Body of pancreas (tissue), 4 donors: ENCODE measurements around the gene GAD2. TPM values are rescaled to one million over a fixed set of nuclear protein-coding genes. Genes with fewer than 3 reads are reported as not detected.

Source experiments
- ATAC-seq: fragments of 150-250 bp; one replicate; pipeline ENCODE4 v1.9.1; 2016
- DNase-seq, 4 donors: peaks; one replicate each; pipeline ENCODE4 v3.0.0-alpha.2; 2019
- H3K27ac ChIP-seq, 4 donors: fragments of 200-600 bp; sonication (generic); 1 replicate in 3 of 4; 2 replicates in 1 of 4; pipeline versions ENCODE4 v1.5.1 to v1.6.1; 2016 to 2019; ENCODE audit warnings: mild to moderate bottlenecking in 1 of 4, mixed read lengths in 1 of 4, moderate library complexity in 1 of 4
- H3K27me3 ChIP-seq, 2 donors: fragments of 200-600 bp; sonication (generic); one replicate each; pipeline ENCODE4 v1.6.0; 2016; ENCODE audit warnings: mild to moderate bottlenecking in 1 of 2
- H3K36me3 ChIP-seq, 2 donors: fragments of 200-600 bp; sonication (generic); replicated peaks in 1 of 2; 2 replicates each; pipeline ENCODE4 v1.5.1; 2016; ENCODE audit warnings: low read depth in 2 of 2; ENCODE audit not compliant: insufficient read depth in 1 of 2
- H3K4me1 ChIP-seq: fragments of 200-600 bp; sonication (generic); one replicate; pipeline ENCODE4 v1.6.0; 2016
- H3K4me3 ChIP-seq, 2 donors: fragments of 200-600 bp; sonication (generic); 1 replicate in 1 of 2; 2 replicates in 1 of 2; pipeline ENCODE4 v1.5.1; 2016 to 2019
- H3K9me3 ChIP-seq, 3 donors: fragments of 200-600 bp; sonication (generic); 1 replicate in 2 of 3; 2 replicates in 1 of 3; pipeline ENCODE4 v1.5.1; 2016
- POLR2A ChIP-seq, 3 donors: fragments of 450-650 bp; IDR thresholded peaks; one replicate each; pipeline ENCODE4 v1.6.1; 2016; ENCODE audit warnings: antibody characterized with exemption in 3 of 3, mild to moderate bottlenecking in 2 of 3
- WGBS, 2 donors: methylation state at CpG; one replicate each; pipeline ENCODE4 v1.1.5; 2017; 5-methylcytosine and 5-hydroxymethylcytosine counted together
- intact Hi-C: fragments of 100-400 bp; cut with DNase I; formaldehyde crosslinking; loops from one replicate; pipeline ENCODE4 v1.15.1; 2023
- total RNA-seq, 2 donors: library from RNA; depleted of rRNA; stranded (reverse); fragments of >200 nt; gene quantifications; one replicate each; pipeline ENCODE4 v1.1.0, GENCODE V29; 2016
- TF ChIP-seq, protein P1 (sequence below), 7 experiments: fragments of 450-650 bp in 4 of 7; fragments of 200-600 bp in 3 of 7; sonication (generic) in 3 of 7; IDR thresholded peaks; one replicate each; pipeline ENCODE4 v1.5.1; 2016 to 2019; ENCODE audit warnings: antibody characterized with exemption in 7 of 7

Gene GAD2
- total RNA-seq, 2 donors from 2014 or later, result 4.3 to 11.7 TPM

DNA sequence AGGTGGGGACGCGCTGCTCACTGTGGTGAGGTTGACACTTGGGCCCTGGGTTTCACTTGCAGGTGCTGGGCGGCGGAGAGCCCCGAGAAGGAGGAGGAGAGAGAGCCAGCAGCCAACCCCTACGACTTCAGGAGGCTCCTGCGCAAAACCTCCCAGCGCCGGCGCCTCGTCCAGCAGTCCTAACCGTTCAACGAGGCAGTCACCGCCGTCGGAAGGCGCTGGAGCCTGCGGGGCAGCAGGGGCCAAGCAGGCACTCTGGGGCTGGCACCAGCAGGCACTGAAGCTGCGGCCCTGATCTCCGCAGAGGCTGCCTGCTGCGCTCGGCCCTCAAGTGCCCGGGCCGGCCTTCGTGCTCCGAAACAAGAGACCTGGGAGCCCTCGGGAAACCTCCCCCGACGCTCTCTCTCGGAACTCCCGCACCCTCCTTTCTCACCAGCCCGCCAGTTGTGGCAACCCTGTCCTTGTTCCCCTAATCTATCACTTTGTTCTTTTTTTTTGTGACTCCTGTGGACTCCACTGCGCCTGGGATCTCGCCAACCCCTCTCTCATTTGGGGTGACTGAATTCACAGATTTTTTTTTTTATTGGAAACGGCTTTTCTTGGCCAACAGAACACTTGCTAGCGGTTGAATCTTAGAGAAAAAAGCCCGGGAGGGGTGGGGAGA lies 4.7 kb upstream of the GAD2 start:
- peaks cover 0 to 10% of the 10 kb centered on the region in 2 donors for H3K27me3 ChIP-seq
- intact Hi-C loops, result no loop called here
- H3K4me1 ChIP-seq, result peaks cover 24% of the 10 kb centered on the region
- TF ChIP-seq POLR2A (IDR thresholded peaks at IDR 0.05), result no peak
- TF ChIP-seq, protein P1, sequence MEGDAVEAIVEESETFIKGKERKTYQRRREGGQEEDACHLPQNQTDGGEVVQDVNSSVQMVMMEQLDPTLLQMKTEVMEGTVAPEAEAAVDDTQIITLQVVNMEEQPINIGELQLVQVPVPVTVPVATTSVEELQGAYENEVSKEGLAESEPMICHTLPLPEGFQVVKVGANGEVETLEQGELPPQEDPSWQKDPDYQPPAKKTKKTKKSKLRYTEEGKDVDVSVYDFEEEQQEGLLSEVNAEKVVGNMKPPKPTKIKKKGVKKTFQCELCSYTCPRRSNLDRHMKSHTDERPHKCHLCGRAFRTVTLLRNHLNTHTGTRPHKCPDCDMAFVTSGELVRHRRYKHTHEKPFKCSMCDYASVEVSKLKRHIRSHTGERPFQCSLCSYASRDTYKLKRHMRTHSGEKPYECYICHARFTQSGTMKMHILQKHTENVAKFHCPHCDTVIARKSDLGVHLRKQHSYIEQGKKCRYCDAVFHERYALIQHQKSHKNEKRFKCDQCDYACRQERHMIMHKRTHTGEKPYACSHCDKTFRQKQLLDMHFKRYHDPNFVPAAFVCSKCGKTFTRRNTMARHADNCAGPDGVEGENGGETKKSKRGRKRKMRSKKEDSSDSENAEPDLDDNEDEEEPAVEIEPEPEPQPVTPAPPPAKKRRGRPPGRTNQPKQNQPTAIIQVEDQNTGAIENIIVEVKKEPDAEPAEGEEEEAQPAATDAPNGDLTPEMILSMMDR (IDR thresholded peaks at IDR 0.05), result no peak
- no peaks in the 10 kb centered on the region for H3K36me3 ChIP-seq
- DNase-seq (no peak), ATAC-seq (no peak)
- H3K4me3 ChIP-seq, result no peak overlapping the region
- H3K9me3 ChIP-seq, result no peaks in the 10 kb centered on the region
- H3K27ac ChIP-seq, result no peak overlapping the region
- WGBS, 2 donors, result 18 to 23% methylated on average over 20 to 37 of the region's 37 CpGs

- H3K9me3 ChIP-seq, result no peaks in the 10 kb centered on the region
- peaks cover 0 to 16% of the 10 kb centered on the region in 2 donors for H3K27me3 ChIP-seq
- WGBS, 2 donors, result 6 to 13% methylated on average over 12 of the region's 12 CpGs
- DNase-seq (no peak), ATAC-seq (no peak)
- H3K27ac ChIP-seq, result no peak overlapping the region
- intact Hi-C loops, result no loop called here
- no peaks in the 10 kb centered on the region for H3K36me3 ChIP-seq
- H3K4me3 ChIP-seq, result no peak overlapping the region
- peaks cover 30% of the 10 kb centered on the region for H3K4me1 ChIP-seq
- no peak for TF ChIP-seq POLR2A (IDR thresholded peaks at IDR 0.05)
- TF ChIP-seq, protein P1 (IDR thresholded peaks at IDR 0.05), result no peak
Observed at GRCh38 chr10:26212511-26212910, 4.1 kb upstream of the GAD2 start.

DNA sequence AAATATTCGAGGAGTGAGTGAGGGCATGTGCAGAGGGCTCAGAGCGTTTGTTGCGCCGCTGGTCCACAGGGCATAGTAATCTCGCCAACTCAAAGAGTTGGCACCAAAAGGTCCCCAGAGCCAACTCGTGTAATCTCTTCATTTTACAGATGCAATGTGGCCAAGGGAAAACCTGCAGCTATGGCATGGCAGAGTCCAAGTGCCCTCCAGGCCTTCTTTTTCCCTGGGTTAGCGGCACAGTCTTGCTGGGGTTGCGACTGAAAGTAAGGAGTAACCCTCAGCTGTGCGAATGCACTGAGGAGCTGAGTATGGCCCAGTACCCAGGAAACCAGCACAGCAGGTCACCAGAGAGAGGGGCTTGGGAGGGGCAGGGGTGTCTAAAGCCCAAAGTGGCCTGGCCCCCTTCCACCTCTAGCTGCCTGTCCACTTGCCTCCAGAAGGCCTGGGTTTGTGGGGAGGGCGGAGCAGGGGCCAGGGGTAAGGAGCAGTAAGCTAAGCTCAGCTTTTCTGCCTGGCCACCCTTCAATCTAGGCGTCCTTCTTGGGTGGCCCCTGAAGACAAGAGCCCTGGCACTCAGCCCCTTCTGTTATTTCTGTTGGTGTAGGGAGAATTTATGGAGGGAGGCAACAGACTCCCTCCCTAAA lies 3.3 kb upstream of the GAD2 start:
- peaks cover 37% of the 10 kb centered on the region for H3K4me1 ChIP-seq
- no peak for TF ChIP-seq POLR2A (IDR thresholded peaks at IDR 0.05)
- TF ChIP-seq, protein P1 (IDR thresholded peaks at IDR 0.05), result no peak
- H3K4me3 ChIP-seq, result no peak overlapping the region
- no peaks in the 10 kb centered on the region for H3K9me3 ChIP-seq
- H3K27ac ChIP-seq, result no peak overlapping the region
- H3K36me3 ChIP-seq, result no peaks in the 10 kb centered on the region
- WGBS, 2 donors, result 19 to 27% methylated on average over 11 of the region's 11 CpGs
- ATAC-seq (no peak), DNase-seq (no peak)
- intact Hi-C loops, result no loop called here
- H3K27me3 ChIP-seq, result peaks cover 0 to 23% of the 10 kb centered on the region in 2 donors

GRCh38 chr10:26214004-26214403 lies 2.6 kb upstream of the GAD2 start:
- ATAC-seq (no peak), DNase-seq (no peak)
- no peak overlapping the region for H3K27ac ChIP-seq
- H3K36me3 ChIP-seq, result no peaks in the 10 kb centered on the region
- no peak overlapping the region for H3K4me3 ChIP-seq
- H3K4me1 ChIP-seq, result peaks cover 37% of the 10 kb centered on the region
- TF ChIP-seq, protein P1 (IDR thresholded peaks at IDR 0.05), result no peak
- no peak for TF ChIP-seq POLR2A (IDR thresholded peaks at IDR 0.05)
- 4 to 9% methylated on average over 7 of the region's 7 CpGs for WGBS, 2 donors
- no peaks in the 10 kb centered on the region for H3K9me3 ChIP-seq
- intact Hi-C loops, result no loop called here
- peaks cover 0 to 30% of the 10 kb centered on the region in 2 donors for H3K27me3 ChIP-seq
